LoVo (cell line): ENCODE results near the gene TMEM184A.
A peak's percentile ranks its signal among the peaks of the same experiment; 100 is the strongest.
"Not testable (repeated sequence)": the region's sequence is repeated elsewhere in the genome, so short reads cannot be mapped to it uniquely, and the experiment has no call there.

Experiments used
- DNase-seq: peaks from one replicate; pipeline ENCODE4 v3.0.0-alpha.2; 2016; ENCODE audit warnings: low spot score

TMEM184A gene

GRCh38 chr7:1523208-1523607, 32.8 kb downstream of the TMEM184A start:
- DNase-seq, result no peak

GRCh38 chr7:1521456-1521855, 34.5 kb downstream of the TMEM184A start:
- no peak for DNase-seq

- peak; percentile 76 for DNase-seq
Measured at GRCh38 chr7:1520539-1521234, 35.3 kb downstream of the TMEM184A start.

- not testable (repeated sequence) for DNase-seq
Measured at GRCh38 chr7:1519322-1519922, 36.6 kb downstream of the TMEM184A start.

GRCh38 chr7:1516586-1517251, 39.3 kb downstream of the TMEM184A start:
- DNase-seq, result no peak

GRCh38 chr7:1515509-1515967, 40.5 kb downstream of the TMEM184A start:
- DNase-seq, result not testable (repeated sequence)

GRCh38 chr7:1514995-1515401, 41.0 kb downstream of the TMEM184A start:
- DNase-seq, result no peak

GRCh38 chr7:1514407-1514806, 41.6 kb downstream of the TMEM184A start:
- DNase-seq, result no peak

GRCh38 chr7:1513657-1514095, 42.3 kb downstream of the TMEM184A start:
- DNase-seq, result no peak

- no peak for DNase-seq
Measured at GRCh38 chr7:1512781-1513656, 43.0 kb downstream of the TMEM184A start.

GRCh38 chr7:1511444-1512422, 44.3 kb downstream of the TMEM184A start:
- DNase-seq, result no peak

- DNase-seq, result no peak
Measured at GRCh38 chr7:1510780-1511154, 45.2 kb downstream of the TMEM184A start.

GRCh38 chr7:1509226-1509625, 46.8 kb downstream of the TMEM184A start:
- no peak for DNase-seq

- DNase-seq, result no peak
Measured at GRCh38 chr7:1508277-1508758, 47.7 kb downstream of the TMEM184A start.

GRCh38 chr7:1505731-1506550, 50.1 kb downstream of the TMEM184A start:
- DNase-seq, result no peak

GRCh38 chr7:1503816-1504775, 51.9 kb downstream of the TMEM184A start, which contains the start of gene INTS1:
Gene INTS1 (minus strand): TSS chr7:1504389. CDS start chr7:1503960, 429 bp downstream.
- DNase-seq, result peak; percentile 98

GRCh38 chr7:1503390-1503789, 52.6 kb downstream of the TMEM184A start:
- DNase-seq, result no peak

GRCh38 chr7:1502845-1503244, 53.2 kb downstream of the TMEM184A start:
- DNase-seq, result no peak
